GM18858 (cell line): ENCODE data around the gene SIGLEC6.

ENCODE experiments used
- ATAC-seq: cut with Tn5 transposase; IDR thresholded peaks from one replicate; pipeline ENCODE4 v1.9.1; 2021; ENCODE audit not compliant: unreplicated experiment

The SIGLEC6 gene

DNA sequence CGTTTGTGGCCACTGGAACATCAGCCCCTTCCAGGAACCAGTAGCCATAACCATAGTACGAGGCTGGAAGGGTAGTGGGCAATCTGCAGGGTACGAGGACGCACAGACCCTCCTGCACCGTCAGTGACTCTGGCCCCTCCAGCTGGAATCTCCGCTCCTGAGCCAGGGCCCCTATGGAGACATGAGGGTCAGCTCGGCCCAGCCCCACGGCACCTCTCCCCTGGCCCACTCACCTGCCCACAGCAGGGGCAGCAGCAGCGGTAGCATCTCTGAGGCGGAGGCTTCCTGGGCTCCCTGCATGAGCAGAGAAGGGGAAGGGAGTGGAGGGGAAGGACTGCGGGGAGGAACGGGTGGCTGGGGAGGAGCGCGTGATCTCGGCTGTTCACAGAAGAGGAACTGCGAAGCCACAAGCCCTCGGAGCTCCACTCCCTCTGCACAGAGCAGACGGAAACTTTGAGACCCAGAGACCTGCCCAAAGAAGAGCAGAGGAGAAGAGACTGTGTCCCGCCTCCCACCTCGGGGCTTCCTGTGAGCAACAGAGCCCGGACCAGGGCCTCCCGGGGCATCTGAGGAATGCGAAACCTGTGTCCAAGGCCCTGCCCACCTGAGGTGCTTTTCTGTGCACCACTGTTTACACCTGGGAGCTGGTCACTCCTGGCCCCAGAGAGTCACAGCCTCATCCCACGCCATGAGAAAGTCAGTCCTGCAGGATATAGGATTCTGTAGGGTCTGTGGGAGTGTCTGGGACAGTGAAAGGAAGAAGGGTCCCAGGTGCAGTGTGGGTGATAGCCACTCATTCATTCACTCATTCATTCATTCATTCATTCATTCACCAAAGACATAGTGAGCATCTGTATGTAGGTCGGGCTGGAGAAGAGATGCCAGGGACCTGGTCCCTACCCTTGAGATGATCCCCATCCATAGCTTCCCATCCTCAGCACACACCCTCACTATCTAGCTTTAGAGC is at the start of gene SIGLEC6:
SIGLEC6 (minus strand) TSS at position 322 of the 967 bp plus-strand sequence; CDS start at position 300, 22 bp downstream.
- no peak for ATAC-seq

DNA sequence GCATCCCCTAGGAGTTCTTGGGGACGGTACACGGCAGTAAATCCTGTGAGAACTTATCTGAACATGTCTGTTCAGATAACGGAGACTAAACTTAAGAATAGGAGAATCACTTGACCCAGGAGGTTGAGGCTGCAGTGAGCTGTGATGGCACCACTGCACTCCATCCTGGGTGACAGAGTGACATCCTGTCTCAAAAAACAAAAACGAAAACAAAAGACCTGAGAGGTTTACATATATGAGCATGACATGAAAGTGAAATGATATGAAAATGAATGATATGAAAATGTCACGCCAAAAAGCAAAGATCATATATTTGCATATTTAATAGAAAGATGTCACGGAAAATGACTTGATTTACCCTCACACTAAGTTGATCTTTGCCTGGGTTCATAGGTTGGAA is 45.4 kb upstream of the SIGLEC6 start:
- no peak for ATAC-seq

- no peak for ATAC-seq
Measured at GRCh38 chr19:51573331-51573730, 41.9 kb upstream of the SIGLEC6 start.

GRCh38 chr19:51572908-51573307 is 41.4 kb upstream of the SIGLEC6 start:
- ATAC-seq, result no peak

DNA sequence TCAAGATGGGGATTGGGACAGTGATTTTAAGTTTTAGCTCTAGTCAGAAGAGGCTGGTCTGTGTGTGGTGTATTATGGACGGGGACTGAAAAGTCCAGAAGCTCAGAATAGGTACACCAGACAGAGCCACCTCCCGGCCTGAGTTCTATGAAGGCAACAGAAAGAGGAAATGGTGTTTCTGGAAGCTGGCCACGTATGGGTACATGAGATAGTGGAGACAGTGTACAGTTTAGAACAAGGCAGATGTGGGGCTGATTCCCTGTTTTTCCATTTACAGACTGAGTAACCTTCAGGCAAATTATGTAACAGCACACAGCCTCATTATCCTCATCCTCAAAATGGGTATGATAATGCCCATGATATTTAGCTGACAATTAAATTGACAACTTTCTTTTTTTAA is 40.9 kb upstream of the SIGLEC6 start:
- ATAC-seq, result no peak

DNA sequence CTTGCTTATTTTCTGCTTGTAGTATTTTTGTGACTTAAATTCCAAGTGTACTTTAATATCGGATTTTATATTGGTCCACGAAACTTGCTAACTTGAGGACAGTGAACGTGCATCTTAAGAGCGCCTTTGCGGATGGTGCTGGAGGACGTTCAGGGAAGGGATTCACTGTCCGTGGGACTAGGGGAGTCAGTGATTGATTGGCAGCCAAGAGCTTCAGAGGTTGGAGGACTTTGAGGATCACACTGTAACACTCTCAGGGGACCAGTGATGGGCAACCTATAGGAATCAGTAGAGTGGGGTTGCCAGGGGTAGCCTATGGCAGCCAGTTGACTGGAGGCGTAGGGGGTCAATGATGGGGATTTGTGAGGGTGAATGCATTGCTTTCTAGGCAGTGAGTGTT is 40.1 kb upstream of the SIGLEC6 start:
- no peak for ATAC-seq

DNA sequence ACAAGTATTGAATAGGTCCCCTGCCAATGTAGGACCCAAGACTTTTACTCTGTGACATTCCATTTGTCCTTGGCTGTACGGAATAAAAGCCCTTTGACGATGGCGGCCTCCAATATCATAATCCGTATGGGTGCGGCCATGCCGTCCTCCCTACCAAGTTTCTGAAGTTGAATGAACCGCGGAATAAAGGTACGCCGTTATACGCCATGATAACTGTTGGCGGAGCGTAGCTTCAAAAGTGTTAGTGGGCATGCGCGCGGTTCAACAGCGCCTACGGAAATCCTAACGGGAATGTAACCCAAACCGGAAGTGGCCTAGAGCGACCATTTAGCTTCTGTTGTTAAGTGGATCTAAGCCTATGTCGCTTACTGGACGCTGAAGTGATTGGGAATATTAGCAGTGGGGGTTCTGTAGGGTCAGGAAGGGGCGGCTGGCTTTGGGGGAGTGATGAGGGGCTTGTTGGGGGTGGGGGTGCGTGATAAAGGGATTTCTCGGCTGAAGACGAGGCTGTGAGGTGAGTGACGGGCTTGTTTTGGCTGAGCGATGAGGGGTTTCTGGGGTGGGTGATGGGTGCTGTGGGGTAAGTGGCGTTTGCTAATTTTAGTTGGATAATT is 39.6 kb upstream of the SIGLEC6 start, which contains the start of gene ZNF175:
ZNF175 (plus strand) TSS at position 322 of the 614 bp plus-strand sequence. CDS start 2,047 bp downstream, outside the sequence.
- ATAC-seq, result peak; percentile 67

DNA sequence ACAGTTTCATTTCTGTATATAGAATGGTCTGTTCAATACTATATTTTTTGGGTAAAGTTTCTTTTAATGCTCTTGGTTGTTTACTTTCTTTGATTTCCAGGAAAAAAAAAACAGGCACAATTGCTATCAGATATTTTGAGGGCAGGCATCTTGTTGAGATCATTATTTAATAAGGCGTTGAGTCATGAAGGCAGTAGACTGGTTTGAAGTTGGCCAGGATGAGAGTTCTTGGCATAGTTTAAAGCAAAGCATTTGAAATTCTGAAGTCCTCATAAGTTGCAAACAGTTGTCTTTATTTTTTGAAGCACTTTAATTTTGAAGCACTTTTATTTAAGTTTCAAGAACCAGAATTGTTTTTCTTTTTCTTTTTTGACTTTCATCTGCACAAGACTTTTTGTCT is 37.0 kb upstream of the SIGLEC6 start:
- no peak for ATAC-seq

DNA sequence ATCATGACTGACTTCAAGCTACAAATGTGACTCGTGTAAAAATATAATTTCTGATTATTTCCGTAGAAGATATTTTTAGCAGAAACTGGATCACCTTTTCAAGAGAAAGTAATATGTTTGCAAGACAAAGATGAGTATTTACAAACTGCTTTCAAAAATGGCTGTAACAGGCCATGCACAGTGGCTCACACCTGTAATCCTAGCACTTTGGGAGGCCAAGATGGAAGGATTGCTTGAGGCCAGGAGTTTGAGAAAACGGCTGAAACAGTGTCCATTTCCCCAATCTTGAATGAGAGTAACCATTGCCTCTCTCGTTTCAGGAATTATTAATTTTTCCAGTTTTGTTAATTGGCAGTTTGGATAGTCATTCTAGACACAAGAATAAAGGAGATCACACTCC is 36.1 kb upstream of the SIGLEC6 start:
- no peak for ATAC-seq

GRCh38 chr19:51566489-51567100 is 35.1 kb upstream of the SIGLEC6 start:
- no peak for ATAC-seq

DNA sequence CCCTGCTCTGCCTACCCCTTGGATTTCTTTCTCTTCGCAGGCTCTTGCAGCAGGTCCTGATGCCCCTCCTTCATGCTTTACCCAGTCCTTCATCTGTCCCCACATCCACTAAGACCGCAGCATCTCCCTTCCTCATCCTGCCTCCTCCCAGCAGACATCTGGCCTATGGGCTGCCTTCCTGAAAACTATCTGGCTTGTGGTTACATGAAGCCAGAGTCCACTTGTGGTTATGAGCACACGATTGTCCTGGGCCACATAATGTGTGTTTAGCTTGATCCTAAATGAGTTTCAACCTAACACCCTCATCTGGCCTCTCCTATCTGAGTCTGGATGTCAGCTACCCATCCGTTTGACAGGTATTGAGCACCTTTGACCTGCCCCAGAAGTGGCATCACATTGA is 34.1 kb upstream of the SIGLEC6 start:
- ATAC-seq, result no peak

DNA sequence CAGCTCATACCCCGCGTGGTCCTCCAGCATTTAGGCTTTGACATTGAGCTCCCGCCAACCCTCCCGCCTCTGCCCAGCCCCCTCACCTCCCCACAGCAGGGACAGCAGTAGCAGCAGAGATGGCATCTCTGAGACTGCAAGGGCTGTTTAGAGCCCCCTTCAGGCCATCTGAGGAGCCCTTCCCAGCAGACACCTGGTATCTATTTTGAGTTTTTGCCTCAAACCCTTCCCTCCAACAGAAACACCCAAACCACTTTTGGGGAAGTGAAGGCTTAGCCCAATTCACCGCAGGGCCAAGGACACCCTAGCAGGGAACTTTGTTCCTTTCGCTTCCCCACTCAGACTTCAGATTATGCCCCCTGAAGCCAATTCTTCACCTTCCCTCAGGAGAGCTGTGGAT is 33.3 kb upstream of the SIGLEC6 start:
- no peak for ATAC-seq

GRCh38 chr19:51560339-51560738 is 28.9 kb upstream of the SIGLEC6 start:
- ATAC-seq, result no peak

DNA sequence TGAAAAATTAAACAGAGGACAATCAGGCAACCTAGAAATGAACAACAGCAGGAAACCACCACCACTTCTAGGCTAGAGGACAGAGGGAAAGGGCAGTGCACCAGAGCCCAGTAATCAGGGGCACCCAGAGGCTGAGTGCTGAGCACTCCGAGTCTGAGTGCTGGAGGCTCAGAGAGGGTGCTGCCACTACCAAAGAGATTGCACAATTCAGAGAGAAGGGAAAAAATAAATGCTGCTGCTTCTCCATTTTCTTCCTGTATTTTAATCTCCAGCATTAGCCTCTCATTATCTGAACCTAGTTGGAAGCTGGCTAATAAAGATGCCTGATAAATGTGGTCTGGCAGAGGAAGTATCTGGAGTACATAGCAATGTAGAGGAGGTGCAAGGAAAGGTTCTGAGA is 27.8 kb upstream of the SIGLEC6 start:
- no peak for ATAC-seq

- no peak for ATAC-seq
Measured at GRCh38 chr19:51552996-51553725, 21.7 kb upstream of the SIGLEC6 start.

DNA sequence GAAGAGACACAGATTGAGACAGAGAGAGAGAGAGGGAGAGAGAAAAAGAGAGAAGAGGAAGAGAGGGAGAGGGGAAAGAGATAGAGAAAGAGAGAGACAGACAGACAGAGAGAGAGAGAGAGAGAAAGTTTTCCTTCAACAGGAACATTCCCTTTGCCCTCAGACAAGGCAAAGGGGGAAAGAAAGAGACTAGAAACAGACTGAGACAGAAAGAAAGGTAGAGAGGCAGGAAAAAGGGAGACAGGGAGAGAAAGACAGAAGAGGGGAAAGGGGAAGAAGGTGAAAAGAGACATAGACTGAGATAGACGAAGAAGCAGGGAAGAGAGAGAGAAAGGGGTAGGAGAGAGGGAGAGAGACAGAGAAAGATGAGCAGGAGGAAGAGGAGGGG is 21.1 kb upstream of the SIGLEC6 start:
- ATAC-seq, result no peak

GRCh38 chr19:51551673-51552432 is 20.4 kb upstream of the SIGLEC6 start:
- ATAC-seq, result no peak

DNA sequence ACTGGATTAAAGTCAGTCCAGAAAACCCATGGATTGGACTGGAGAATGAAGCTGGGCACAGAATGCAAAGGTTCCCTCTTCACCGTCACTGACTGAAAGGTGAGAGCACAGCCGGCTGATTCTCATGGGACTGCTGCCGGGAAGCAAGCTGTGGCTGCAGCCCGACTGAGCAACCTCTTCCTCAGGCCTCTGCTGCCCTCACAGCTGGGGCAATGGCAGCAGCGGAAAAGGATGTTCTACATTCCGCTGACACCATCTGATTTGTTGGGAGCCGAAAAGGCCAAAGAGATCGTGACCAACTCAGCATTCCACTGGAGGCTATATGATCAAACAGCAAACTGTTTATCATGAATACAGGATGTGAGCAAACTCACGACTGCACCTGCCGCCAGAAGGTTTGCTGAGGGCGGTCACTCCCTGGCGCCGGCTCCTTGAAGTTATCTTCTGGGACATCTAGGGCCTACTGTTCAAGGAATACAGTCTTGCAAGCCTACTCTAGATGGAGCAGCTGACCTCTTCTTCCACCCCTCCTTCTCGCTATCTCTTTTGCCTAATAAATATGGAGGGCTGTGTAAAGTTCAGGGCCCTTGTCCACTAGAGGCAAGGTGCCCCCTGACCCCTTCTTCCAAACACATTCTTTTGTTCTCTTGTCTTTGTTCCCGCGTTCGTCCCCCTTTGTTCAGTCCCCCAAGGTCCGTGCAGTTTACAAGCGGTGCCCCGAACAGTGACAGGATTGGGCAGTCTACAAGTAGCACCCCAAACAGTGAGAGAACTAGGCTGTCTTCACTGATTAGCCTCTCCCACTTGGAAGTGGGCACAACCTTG is 19.6 kb upstream of the SIGLEC6 start:
- no peak for ATAC-seq

DNA sequence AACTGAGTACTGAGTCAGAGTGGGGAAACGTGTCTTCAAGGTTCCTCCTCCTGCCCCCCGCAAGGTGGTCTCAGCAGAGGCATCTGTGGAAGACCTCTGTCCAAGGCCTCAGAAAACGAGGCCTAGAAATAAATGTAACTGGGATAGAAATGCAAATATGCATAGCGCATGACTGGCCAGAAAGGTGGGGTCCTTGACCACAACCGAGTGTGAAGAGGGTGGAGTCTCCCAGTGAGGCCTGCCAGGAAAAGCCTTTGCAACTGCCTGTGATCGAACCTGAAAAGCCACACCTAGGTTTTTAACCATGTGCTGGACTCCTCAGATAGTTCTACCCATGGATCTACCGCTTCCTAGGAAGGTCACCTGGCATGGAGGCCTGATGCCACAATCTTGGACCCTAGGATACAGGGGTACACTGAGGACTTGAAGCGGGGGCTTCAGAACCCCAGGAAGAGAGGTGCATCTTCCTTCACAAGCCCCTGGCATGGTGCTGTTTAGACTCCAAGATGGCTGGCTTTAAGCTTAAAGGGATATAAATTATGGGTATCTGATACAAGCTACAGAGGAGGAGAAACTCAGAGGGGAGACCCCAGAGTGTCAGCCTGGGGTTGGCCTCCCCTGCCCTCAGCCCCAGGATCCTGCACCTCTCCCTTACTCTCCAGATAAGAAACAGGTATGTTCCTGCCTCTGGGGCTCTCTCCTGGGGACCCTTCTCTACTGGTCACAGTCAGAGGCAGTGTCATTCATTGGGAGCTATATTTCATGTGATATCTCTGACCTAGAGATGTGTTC is 18.3 kb upstream of the SIGLEC6 start:
- no peak for ATAC-seq
